K562 (cell line): Measurements from ENCODE around the gene LCN15. TPM values are rescaled to one million over a fixed set of nuclear protein-coding genes. Genes with fewer than 3 reads are reported as not detected.

ENCODE experiments used
- ASH1L ChIP-seq: fragments of 450-650 bp; IDR thresholded peaks from 2 replicates; pipeline ENCODE4 v1.6.1; 2018; ENCODE audit warnings: borderline replicate concordance, mild to moderate bottlenecking, low read depth; ENCODE audit not compliant: partially characterized antibody
- EGR1 ChIP-seq: fragments of 450-650 bp; conservative IDR thresholded peaks from 2 replicates; pipeline ENCODE4 v1.6.1; 2017; ENCODE audit warnings: mild to moderate bottlenecking
- ESRRA ChIP-seq: fragments of 450-650 bp; IDR thresholded peaks from 2 replicates; pipeline ENCODE4 v1.6.1; 2014; ENCODE audit warnings: low read depth, mild to moderate bottlenecking, moderate library complexity, borderline replicate concordance
- IFI16 ChIP-seq: fragments of 250-450 bp; sonication (Bioruptor Pico); IDR thresholded peaks from 2 replicates; pipeline ENCODE4 v2.1.2; 2022; ENCODE audit warnings: mild to moderate bottlenecking, inconsistent platforms
- LEF1 ChIP-seq: fragments of 450-650 bp; IDR thresholded peaks from 2 replicates; pipeline ENCODE4 v1.6.1; 2016; ENCODE audit warnings: mild to moderate bottlenecking
- NR2C2 ChIP-seq, 2 experiments: fragments of 200-800 bp in 1 of 2; sonication (Bioruptor generic) in 1 of 2; sonication (generic) in 1 of 2; formaldehyde crosslinking in 1 of 2; IDR thresholded peaks; 2 replicates each; pipeline versions ENCODE4 v1.6.1 to v1.8.0; 2016 to 2022; ENCODE audit warnings: mild to moderate bottlenecking in 1 of 2, missing compliant biosample characterization in 1 of 2, missing genetic modification characterization in 1 of 2, missing genetic modification reagents in 1 of 2
- PBX2 ChIP-seq, 2 experiments: IDR thresholded peaks in 1 of 2; conservative IDR thresholded peaks in 1 of 2; 2 replicates each; pipeline ENCODE4 v1.6.1; 2016; ENCODE audit warnings: low read depth in 2 of 2, mild to moderate bottlenecking in 1 of 2, missing compliant biosample characterization in 1 of 2, missing genetic modification characterization in 1 of 2, moderate library complexity in 1 of 2
- PRDM10 ChIP-seq: fragments of 450-650 bp; IDR thresholded peaks from 2 replicates; pipeline ENCODE4 v1.6.1; 2018; ENCODE audit not compliant: partially characterized antibody
- SP1 ChIP-seq: sonication (generic); formaldehyde crosslinking; IDR thresholded peaks from 2 replicates; pipeline ENCODE4 v1.8.1; 2022; ENCODE audit warnings: mild to moderate bottlenecking, missing genetic modification reagents
- YBX1 ChIP-seq: fragments of 450-650 bp; IDR thresholded peaks from 2 replicates; pipeline ENCODE4 v1.7.1; 2016; ENCODE audit warnings: mild to moderate bottlenecking
- ZNF407 ChIP-seq: fragments of 450-650 bp; IDR thresholded peaks from 2 replicates; pipeline ENCODE4 v1.6.1; 2016; ENCODE audit warnings: low read depth
- ZNF696 ChIP-seq: fragments of 250-450 bp; sonication (Bioruptor Pico); conservative IDR thresholded peaks from 2 replicates; pipeline ENCODE4 v1.4.0; 2020; ENCODE audit warnings: mild to moderate bottlenecking, moderate library complexity
- polyA plus RNA-seq, 8 experiments: library from polyadenylated mRNA; depleted of rRNA in 4 of 8; stranded (reverse) in 5 of 8; unstranded in 3 of 8; fragments of >200 nt; fragmentation: Nextera tagmentation in 2 of 8; fragmentation: Illumina TruSeq in 1 of 8; extraction: Ambion mirVana in 2 of 8; extraction: Trizol in 1 of 8; gene quantifications; 2 replicates each; pipeline versions ENCODE4 v1.2.1 to v1.2.3, GENCODE V29; 2011 to 2014; ENCODE audit warnings: inconsistent platforms in 1 of 8, missing spikeins in 1 of 8
- total RNA-seq, 7 experiments: library from RNA; depleted of rRNA in 6 of 7; stranded (reverse); fragments of >200 nt in 6 of 7; fragmentation: Illumina TruSeq in 2 of 7; extraction: Trizol in 2 of 7; gene quantifications; 2 replicates each; pipeline versions ENCODE4 v1.2.1 to v1.2.3, GENCODE V29; 2011 to 2021; ENCODE audit warnings: low replicate concordance in 1 of 7

The LCN15 gene
- total and polyA plus RNA-seq, 9 of the 15 experiments (the other 6 are each of a cell fraction or from before 2014, with no cell fraction given), result 0.66 TPM; not detected in 8

- TF ChIP-seq ZNF407, result no peak
- TF ChIP-seq PBX2 (CRISPR knock-in tag; IDR thresholded peaks at IDR 0.05; ENCODE audit: low read depth), result no peak
- TF ChIP-seq PBX2 (tag; conservative IDR thresholded peaks at IDR 0.05; ENCODE audit: low read depth), result peak; percentile 78
- no peak for TF ChIP-seq ESRRA
- no peak for TF ChIP-seq LEF1
- TF ChIP-seq NR2C2 (CRISPR knock-in tag; IDR thresholded peaks at IDR 0.05), result no peak
- peak; percentile 29; the same call in 1 of the 2 replicates for TF ChIP-seq NR2C2 (tag; IDR thresholded peaks at IDR 0.05)
- TF ChIP-seq YBX1, result no peak
- no peak for TF ChIP-seq PRDM10
- no peak for TF ChIP-seq IFI16 (CRISPR knock-in tag)
- TF ChIP-seq SP1 (CRISPR knock-in tag), result no peak
- TF ChIP-seq ZNF696 (CRISPR knock-in tag), result no peak
- no peak for TF ChIP-seq EGR1
- no peak for TF ChIP-seq ASH1L
These were observed 20.1 kb upstream of the LCN15 start (continued) for GRCh38 chr9:136784249-136784996.
